ENCODE measurements around the gene BAHCC1.

BAHCC1 gene

DNA sequence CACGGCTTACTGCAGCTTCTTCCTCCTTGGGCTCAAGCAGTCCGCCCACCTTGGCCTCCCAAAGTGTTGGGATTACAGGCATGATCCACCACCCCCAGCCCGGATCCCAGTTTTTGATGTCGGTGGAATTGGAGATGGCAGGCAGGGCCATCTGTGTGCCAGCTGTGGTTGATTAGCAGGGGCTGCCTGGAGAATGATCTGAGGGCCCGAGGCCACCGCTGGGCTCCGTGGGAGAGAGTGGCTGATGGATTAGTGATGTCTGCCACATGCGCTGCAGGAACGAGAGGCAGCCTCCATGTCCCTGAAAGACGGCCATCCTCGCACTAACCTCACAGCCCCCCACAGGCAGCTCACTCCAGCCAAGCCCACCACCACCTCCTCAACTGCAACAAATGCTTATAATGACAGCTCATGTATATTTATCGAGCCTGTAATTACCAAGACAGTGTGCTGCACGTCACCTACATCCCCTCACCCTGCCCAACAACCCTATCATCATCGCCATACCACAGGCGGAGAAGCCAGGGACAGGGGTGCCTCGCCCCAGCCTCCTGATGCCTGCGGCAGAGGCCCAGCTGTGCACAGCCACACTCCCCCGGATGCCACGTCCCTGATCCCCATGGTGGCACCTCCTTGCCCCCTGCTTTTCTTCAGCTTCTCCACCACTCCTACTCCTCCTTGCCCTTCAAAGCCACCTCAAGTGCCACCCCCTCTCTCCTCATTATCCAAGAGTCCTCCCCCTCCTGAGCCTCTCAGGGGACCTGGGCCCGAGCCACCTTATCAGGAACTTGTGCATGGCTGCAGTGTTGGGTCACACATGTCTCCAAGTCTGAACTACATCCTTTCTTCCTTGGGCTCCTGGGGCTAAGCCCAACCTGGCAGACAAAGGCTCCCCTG, 84.2 kb downstream of the BAHCC1 start:
- DNase-seq (ENCODE audit: low spot score) = no peak
- in situ Hi-C loops (cut with MboI; ENCODE audit: low sequenced_read_pairs, unreplicated experiment) = loop anchor here (10.0 kb wide), 1 partner anchor 225 kb away; no protein-coding TSS in a partner anchor
- TF ChIP-seq CTCF (IDR thresholded peaks at IDR 0.05; ENCODE audit: borderline replicate concordance, control extremely low read depth, extremely low read depth, insufficient read depth, missing control alignments) = no peak

DNA sequence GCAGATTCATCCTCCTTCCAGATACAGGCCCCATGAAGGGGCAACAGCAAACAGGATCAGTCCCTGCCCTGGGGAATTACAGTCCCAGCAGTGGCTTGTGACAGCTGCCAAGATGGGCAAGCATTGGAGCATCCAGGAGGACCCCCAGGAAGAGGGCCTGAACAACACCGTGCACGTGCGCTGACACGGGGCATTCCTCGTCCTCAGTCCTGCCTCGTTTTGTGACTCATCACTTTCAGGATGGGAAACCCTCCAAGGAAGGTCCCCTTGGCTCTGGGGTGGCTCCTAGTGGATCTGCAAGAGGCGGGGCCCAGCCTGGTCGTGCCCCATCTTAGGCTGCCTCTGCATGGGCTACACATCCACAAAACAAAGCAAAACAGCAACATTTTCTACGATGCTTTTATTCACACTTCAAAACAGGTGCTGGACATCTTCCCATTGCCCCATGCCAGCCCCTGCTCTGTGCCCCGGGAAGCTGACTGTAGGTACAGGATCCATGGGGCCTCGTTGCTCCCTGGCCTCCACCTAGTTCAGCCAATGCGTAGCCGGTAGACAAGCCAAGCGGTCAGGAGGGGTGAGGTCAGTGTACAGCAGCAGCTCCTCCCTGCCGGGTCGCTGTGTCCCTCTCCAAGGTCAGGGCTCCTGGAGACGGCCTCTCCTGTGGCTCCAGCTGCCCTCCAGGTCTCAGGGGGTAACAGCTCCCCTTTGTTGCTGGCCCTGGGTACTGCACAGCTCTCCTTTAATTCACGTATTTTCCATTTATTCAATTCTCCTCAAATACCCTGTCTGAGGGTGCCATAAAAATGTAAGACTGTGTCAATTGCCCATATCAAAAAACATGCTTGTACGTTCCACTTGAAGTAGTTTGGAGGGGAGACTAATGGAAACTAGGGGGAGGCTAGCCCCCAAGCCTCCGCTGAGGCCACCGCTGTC, 85.1 kb downstream of the BAHCC1 start:
- no peak for TF ChIP-seq CTCF (IDR thresholded peaks at IDR 0.05; ENCODE audit: borderline replicate concordance, control extremely low read depth, extremely low read depth, insufficient read depth, missing control alignments)
- in situ Hi-C loops (cut with MboI; ENCODE audit: low sequenced_read_pairs, unreplicated experiment) = loop anchor here (10.0 kb wide), 1 partner anchor 226 kb away; no protein-coding TSS in a partner anchor
- DNase-seq (ENCODE audit: low spot score) = no peak

DNA sequence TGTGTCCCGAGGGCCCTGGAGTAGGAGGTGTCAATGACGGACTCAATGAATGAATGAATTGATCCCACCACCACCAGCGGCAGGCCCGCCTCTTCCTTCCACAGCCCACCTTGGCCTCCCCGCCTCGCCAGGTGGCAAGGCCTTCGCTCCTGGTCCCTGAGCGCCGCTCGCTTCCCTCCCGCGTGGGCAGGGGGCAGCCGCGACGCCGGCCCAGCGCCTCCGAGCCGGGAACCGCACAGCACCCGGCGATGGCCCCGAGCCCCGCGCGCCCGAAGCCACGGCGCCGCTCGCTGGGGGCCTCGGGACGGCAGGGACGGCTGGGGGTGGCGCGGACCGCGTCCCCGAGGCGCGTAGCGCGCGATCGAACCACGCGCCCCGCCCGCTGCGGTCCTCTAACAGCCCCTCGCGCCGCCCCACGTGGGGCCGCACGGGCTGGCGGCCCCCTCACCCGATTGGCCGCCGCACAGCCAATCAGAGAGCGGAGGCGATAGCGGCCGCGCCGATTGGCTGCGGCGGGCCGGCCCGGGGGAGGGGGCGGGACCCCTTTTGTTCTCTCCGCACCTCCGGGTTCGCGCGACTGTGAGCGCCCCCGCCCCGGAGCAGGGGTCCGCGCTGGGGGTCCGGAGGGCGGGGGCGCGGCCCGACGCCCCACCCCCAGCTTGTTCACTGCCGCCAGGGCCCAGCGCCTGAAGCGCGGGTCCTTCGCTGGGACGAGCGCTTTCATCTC, 86.0 kb downstream of the BAHCC1 start:
- TF ChIP-seq CTCF (IDR thresholded peaks at IDR 0.05; ENCODE audit: borderline replicate concordance, control extremely low read depth, extremely low read depth, insufficient read depth, missing control alignments) = no peak
- in situ Hi-C loops (cut with MboI; ENCODE audit: low sequenced_read_pairs, unreplicated experiment) = loop anchor here (10.0 kb wide), 1 partner anchor 226 kb away; no protein-coding TSS in a partner anchor
- no peak for DNase-seq (ENCODE audit: low spot score)

- TF ChIP-seq CTCF (IDR thresholded peaks at IDR 0.05; ENCODE audit: borderline replicate concordance, control extremely low read depth, extremely low read depth, insufficient read depth, missing control alignments) = no peak
- in situ Hi-C loops (cut with MboI; ENCODE audit: low sequenced_read_pairs, unreplicated experiment) = loop anchor here (10.0 kb wide), 1 partner anchor 227 kb away; no protein-coding TSS in a partner anchor
- DNase-seq (ENCODE audit: low spot score) = no peak
These were observed 86.7 kb downstream of the BAHCC1 start for GRCh38 chr17:81481815-81482505.

GRCh38 chr17:81482673-81483072, 87.4 kb downstream of the BAHCC1 start:
- no peak for TF ChIP-seq CTCF (IDR thresholded peaks at IDR 0.05; ENCODE audit: borderline replicate concordance, control extremely low read depth, extremely low read depth, insufficient read depth, missing control alignments)
- no peak for DNase-seq (ENCODE audit: low spot score)
- in situ Hi-C loops (cut with MboI; ENCODE audit: low sequenced_read_pairs, unreplicated experiment) = loop anchor here (10.0 kb wide), 1 partner anchor 228 kb away; no protein-coding TSS in a partner anchor

Data from GM13976 (cell line).